HCT116 (cell line): Measurements from ENCODE around the gene SLTM. TPM values are rescaled to one million over a fixed set of nuclear protein-coding genes. Genes with fewer than 3 reads are reported as not detected.

Experiments used
- ATAC-seq: fragments of 200-7000 bp; cut with Tn5 transposase; 2 replicates; pipeline ENCODE4 v1.9.1; 2020; ENCODE audit warnings: mild to moderate bottlenecking, moderate library complexity
- BruUV-seq: library from RNA; stranded (reverse); fragments of 400-500 nt; replicated peaks from 2 replicates; lab custom pipeline; 2021; lab: Mats Ljungman, UMichigan
- CTCF ChIA-PET: fragments of 300-600 bp; sonication (Branson Sonifier 250); formaldehyde crosslinking; loops from one replicate; lab custom pipeline; 2021; ENCODE audit warnings: antibody characterized with exemption; lab: Charles Lee
- POLR2A ChIA-PET: fragments of 300-600, 350-600 bp; sonication (Branson Sonifier 250); formaldehyde crosslinking; loops from one replicate; lab custom pipeline; 2021; ENCODE audit warnings: antibody characterized with exemption; lab: Charles Lee
- RAD21 ChIA-PET, 2 experiments: fragments of 300-600 bp; sonication (Branson Sonifier 250); formaldehyde crosslinking; loops; one replicate each; lab custom pipeline; 2023; ENCODE audit warnings: low total read pairs in 2 of 2; ENCODE audit not compliant: uncharacterized antibody in 2 of 2, unreplicated experiment in 2 of 2, low non-redundant PET in 1 of 2; lab: Charles Lee
- DNase-seq: peaks from one replicate; pipeline ENCODE4 v3.0.0-alpha.2; 2010; ENCODE audit warnings: low read depth, low spot score
- H2AFZ ChIP-seq: fragments of 200-600 bp; shearing (Covaris generic), sonication (generic); 2 replicates; pipeline ENCODE4 v1.6.1; 2017; ENCODE audit warnings: low read depth, mixed run types, mixed read lengths, antibody characterized with exemption, low read length; ENCODE audit not compliant: poor library complexity, severe bottlenecking
- H3K27ac ChIP-seq: 2 replicates; pipeline ENCODE4 v1.5.1; 2012; ENCODE audit warnings: low read depth, low read length
- H3K27me3 ChIP-seq: fragments of 200-600 bp; sonication (generic); 2 replicates; pipeline ENCODE4 v1.6.1; 2016; ENCODE audit warnings: mixed run types, low read length, mixed read lengths; ENCODE audit not compliant: insufficient read depth
- H3K36me3 ChIP-seq, 2 experiments: fragments of 200-500 bp in 1 of 2; fragments of 200-600 bp in 1 of 2; sonication (Bioruptor generic) in 1 of 2; sonication (generic) in 1 of 2; 2 replicates each; pipeline versions ENCODE4 v1.5.1 to v1.6.1; 2014 to 2016; ENCODE audit warnings: low read length in 2 of 2, inconsistent platforms in 1 of 2, mixed read lengths in 1 of 2, mixed run types in 1 of 2; ENCODE audit not compliant: insufficient read depth in 2 of 2, control insufficient read depth in 1 of 2
- H3K4me1 ChIP-seq, 2 experiments: fragments of 200-600 bp in 1 of 2; sonication (generic) in 1 of 2; 2 replicates each; pipeline versions ENCODE4 v1.5.1 to v1.6.1; 2012 to 2017; ENCODE audit warnings: low read length in 2 of 2, inconsistent platforms in 1 of 2, mild to moderate bottlenecking in 1 of 2, mixed read lengths in 1 of 2, mixed run types in 1 of 2, moderate library complexity in 1 of 2; ENCODE audit not compliant: insufficient read depth in 2 of 2, control insufficient read depth in 1 of 2
- H3K4me2 ChIP-seq: fragments of 200-600 bp; sonication (generic); 2 replicates; pipeline ENCODE4 v1.6.1; 2017; ENCODE audit warnings: mixed run types, low read length, mixed read lengths
- H3K4me3 ChIP-seq, 2 experiments: fragments of 200-600 bp in 1 of 2; sonication (generic) in 1 of 2; replicated peaks in 1 of 2; 2 replicates each; pipeline ENCODE4 v1.5.1; 2011 to 2016; ENCODE audit warnings: low read length in 2 of 2, control low read depth in 1 of 2, low read depth in 1 of 2, mild to moderate bottlenecking in 1 of 2, mixed read lengths in 1 of 2, mixed run types in 1 of 2
- H3K79me2 ChIP-seq: fragments of 200-600 bp; sonication (generic); 2 replicates; pipeline ENCODE4 v1.6.1; 2017; ENCODE audit warnings: mild to moderate bottlenecking, mixed run types, low read length, moderate library complexity, mixed read lengths; ENCODE audit not compliant: insufficient read depth
- H3K9ac ChIP-seq: fragments of 200-600 bp; sonication (generic); 2 replicates; pipeline ENCODE4 v1.6.1; 2016; ENCODE audit warnings: low read length, mixed read lengths
- H3K9me2 ChIP-seq: fragments of 200-600 bp; sonication (generic), shearing (Covaris generic); 2 replicates; pipeline ENCODE4 v1.6.1; 2017; ENCODE audit warnings: mixed run types, mild to moderate bottlenecking, moderate library complexity; ENCODE audit not compliant: insufficient read depth
- H3K9me3 ChIP-seq, 2 experiments: fragments of 200-500 bp in 1 of 2; fragments of 200-600 bp in 1 of 2; sonication (Bioruptor generic) in 1 of 2; sonication (generic) in 1 of 2; 2 replicates each; pipeline ENCODE4 v1.6.1; 2014 to 2017; ENCODE audit warnings: low read length in 2 of 2, mixed read lengths in 2 of 2, inconsistent platforms in 1 of 2, low read depth in 1 of 2, mild to moderate bottlenecking in 1 of 2, mixed run types in 1 of 2, moderate library complexity in 1 of 2; ENCODE audit not compliant: control insufficient read depth in 1 of 2, insufficient read depth in 1 of 2
- H4K20me1 ChIP-seq: fragments of 200-600 bp; sonication (generic), shearing (Covaris generic); 2 replicates; pipeline ENCODE4 v1.6.1; 2017; ENCODE audit warnings: mixed run types, mild to moderate bottlenecking, moderate library complexity; ENCODE audit not compliant: insufficient read depth
- ATF3 ChIP-seq: IDR thresholded peaks from 2 replicates; pipeline ENCODE4 v1.6.1; 2012
- CBX3 ChIP-seq: IDR thresholded peaks from 2 replicates; pipeline ENCODE4 v1.6.1; 2012; ENCODE audit warnings: low read depth
- CEBPB ChIP-seq: IDR thresholded peaks from 2 replicates; pipeline ENCODE4 v1.6.1; 2012; ENCODE audit warnings: low read depth
- EGR1 ChIP-seq: IDR thresholded peaks from 2 replicates; pipeline ENCODE4 v1.6.1; 2012; ENCODE audit warnings: low read depth
- EZH2 ChIP-seq: fragments of 200-600 bp; sonication (generic); IDR thresholded peaks from 2 replicates; pipeline ENCODE4 v1.6.1; 2017; ENCODE audit warnings: antibody characterized with exemption, mixed run types
- EZH2phosphoT487 ChIP-seq: fragments of 200-600 bp; IDR thresholded peaks from 2 replicates; pipeline ENCODE4 v1.6.1; 2018; ENCODE audit warnings: antibody characterized with exemption, borderline replicate concordance
- MAX ChIP-seq: IDR thresholded peaks from 2 replicates; pipeline ENCODE4 v1.6.1; 2012
- REST ChIP-seq: IDR thresholded peaks from 2 replicates; pipeline ENCODE4 v1.6.1; 2012; ENCODE audit warnings: low read depth
- SP1 ChIP-seq: IDR thresholded peaks from 2 replicates; pipeline ENCODE4 v1.6.1; 2012; ENCODE audit warnings: low read depth
- SRF ChIP-seq: IDR thresholded peaks from 2 replicates; pipeline ENCODE4 v1.6.1; 2012; ENCODE audit warnings: low read depth
- ZBTB33 ChIP-seq: IDR thresholded peaks from 2 replicates; pipeline ENCODE4 v1.6.1; 2011; ENCODE audit warnings: mild to moderate bottlenecking, low read length, moderate library complexity; ENCODE audit not compliant: insufficient replicate concordance; ENCODE audit errors: extremely low read depth
- intact Hi-C: fragments of 100-400 bp; cut with micrococcal nuclease; formaldehyde crosslinking; loops from 2 replicates; pipeline ENCODE4 v1.10.0; 2022
- total RNA-seq: library from RNA; stranded (reverse); gene quantifications from one replicate; pipeline ENCODE4 v1.2.1, GENCODE V29; 2021; ENCODE audit not compliant: unreplicated experiment

Gene SLTM
- total RNA-seq, 1 experiment from 2014 or later: 88.7 TPM

GRCh38 chr15:58867926-58868325 lies 65.6 kb downstream of the SLTM start:
- Histone ChIP-seq H3K36me3 (no peaks in the 10 kb centered on the region), H3K4me3 (no peak overlapping the region), H2AFZ (no peak overlapping the region), H3K9me3 (no peaks in the 10 kb centered on the region), H3K27me3 (no peaks in the 10 kb centered on the region), H3K79me2 (no peaks in the 10 kb centered on the region), H3K27ac (no peak overlapping the region), H3K9ac (no peak overlapping the region), H4K20me1 (no peaks in the 10 kb centered on the region), H3K4me1 (peaks cover 5 to 13% of the 10 kb centered on the region in 2 experiments; a peak in 3 of 4 replicates), H3K4me2 (no peak overlapping the region), H3K9me2 (no peaks in the 10 kb centered on the region)
- ChIA-PET POLR2A (no interaction called here), CTCF (no interaction called here), RAD21 (no interaction called here)
- ATAC-seq (no peak), DNase-seq (no peak)
- TF ChIP-seq EZH2phosphoT487: no peak
- TF ChIP-seq SRF: no peak
- TF ChIP-seq EZH2: no peak
- no peak for TF ChIP-seq REST
- TF ChIP-seq ZBTB33: no peak
- no peak for TF ChIP-seq MAX
- TF ChIP-seq CBX3: no peak
- TF ChIP-seq EGR1: no peak
- TF ChIP-seq SP1: no peak
- no peak for TF ChIP-seq ATF3
- no peak for TF ChIP-seq CEBPB
- BruUV-seq: no TSS peak
- intact Hi-C loops: loop anchor here (2.0 kb wide), 1 partner anchor 97 kb away; the partner anchor contains the start of gene MINDY2
